Measurements from ENCODE around the gene B4GALT4. TPM values are rescaled to one million over a fixed set of nuclear protein-coding genes. Genes with fewer than 3 reads are reported as not detected.
A peak's percentile ranks its signal among the peaks of the same experiment; 100 is the strongest.

B4GALT4 gene
- total and polyA plus RNA-seq, 2 of the 8 experiments (the other 6 are each of a cell fraction or from before 2014, with no cell fraction given), result 14.6 to 44.7 TPM

GRCh38 chr3:119206611-119207511 is 33.8 kb downstream of the B4GALT4 start:
- H2BK5ac ChIP-seq (ENCODE audit: low read depth, low read length), result no peak overlapping the region
- H3K23ac ChIP-seq (ENCODE audit: insufficient read length), result no peak overlapping the region
- H3K36me3 ChIP-seq (ENCODE audit: control insufficient read depth in 2 of 4, insufficient read depth in 4 of 4, low read length in 3 of 4), result peaks cover 0 to 22% (median 8%) of the 10 kb centered on the region in 4 experiments; a peak in 2 of 8 replicates
- no peak overlapping the region for H3K4me3 ChIP-seq (ENCODE audit: extremely low read depth in 1 of 4, insufficient read depth in 2 of 4, low read depth in 3 of 4, low read length in 4 of 4)
- H3K79me1 ChIP-seq (ENCODE audit: low read depth, low read length), result no peaks in the 10 kb centered on the region
- H3K27ac ChIP-seq (ENCODE audit: low read depth, low read length), result no peak overlapping the region; the same call in 1 of the 2 replicates
- no peak overlapping the region for H2BK120ac ChIP-seq (replicated peaks; ENCODE audit: low read depth, low read length)
- H3K79me2 ChIP-seq (ENCODE audit: control insufficient read depth in 1 of 2, insufficient read depth in 2 of 2, low read length in 2 of 2), result no peaks in the 10 kb centered on the region
- FAIRE-seq, result no peak
- H2BK12ac ChIP-seq (ENCODE audit: low read depth, low read length), result no peak overlapping the region
- DNase-seq (ENCODE audit: low read depth in 1 of 2, low spot score in 2 of 2), result peak in 1 of 2 experiments; percentile 47
- 85% methylated on average over 3 of the region's 4 CpGs; no CpG with 5 or more reads in 1 of the 2 experiments for WGBS, 2 experiments (ENCODE audit: extremely low coverage in 1 of 2, insufficient coverage in 1 of 2, insufficient read length in 1 of 2, insufficient replicate concordance in 2 of 2, low coverage in 1 of 2, low lambda C conversion rate in 2 of 2, missing lambda C conversion rate in 1 of 2)
- no peak overlapping the region for H2BK15ac ChIP-seq (ENCODE audit: low read length)
- ChIA-PET CTCF (ENCODE audit: partially characterized antibody) (interaction anchor here (0.8 to 1.6 kb wide), 3 partner anchors 21 to 323 kb away, joined by 3 read pairs; partner anchors contain the start of gene UPK1B), POLR2A (ENCODE audit: partially characterized antibody) (interaction anchor here (0.8 to 1.3 kb wide), 4 partner anchors 14 to 243 kb away, joined by 3 to 4 read pairs (median 4); partner anchors contain the start of gene B4GALT4)
- H3K9ac ChIP-seq (replicated peaks in 1 of 4; ENCODE audit: extremely low read depth in 1 of 4, low read depth in 3 of 4, low read length in 3 of 4), result no peak overlapping the region
- no peaks in the 10 kb centered on the region; the same call in 1 of the 2 replicates for H3K23me2 ChIP-seq (ENCODE audit: low read depth, low read length)
- no peak overlapping the region for H4K91ac ChIP-seq (replicated peaks; ENCODE audit: insufficient read length, low read length)
- no peak overlapping the region for H3K4ac ChIP-seq (replicated peaks; ENCODE audit: insufficient read length, low read depth, low read length)
- H3K27me3 ChIP-seq (replicated peaks in 1 of 4; ENCODE audit: control insufficient read depth in 3 of 4, extremely low read depth in 1 of 4, insufficient read depth in 3 of 4, low read length in 3 of 4), result no peaks in the 10 kb centered on the region
- no peak overlapping the region for H3K18ac ChIP-seq (ENCODE audit: extremely low read depth, low read length)
- no peak overlapping the region for H3K4me2 ChIP-seq (ENCODE audit: insufficient read depth in 1 of 2, low read depth in 2 of 2, low read length in 2 of 2)
- no peak overlapping the region for H3K56ac ChIP-seq (replicated peaks; ENCODE audit: insufficient read length, low read depth, low read length)
- no peak overlapping the region for H4K8ac ChIP-seq (ENCODE audit: extremely low read depth, insufficient read depth, low read length)
- H3K9me3 ChIP-seq (ENCODE audit: insufficient read depth in 2 of 2, low read depth in 1 of 2, low read length in 1 of 2), result peaks cover 0 to 2% of the 10 kb centered on the region in 2 experiments; a peak in 1 of 4 replicates
- no peaks in the 10 kb centered on the region for H3K4me1 ChIP-seq (replicated peaks in 1 of 4; ENCODE audit: control insufficient read depth in 3 of 4, insufficient read depth in 4 of 4, low read length in 3 of 4)
- H3K14ac ChIP-seq (ENCODE audit: insufficient read length), result no peak overlapping the region
- no peak overlapping the region for H4K5ac ChIP-seq (ENCODE audit: insufficient read length, low read depth, low read length)
- H4K20me1 ChIP-seq (replicated peaks in 1 of 2; ENCODE audit: control insufficient read depth in 1 of 2, insufficient read depth in 2 of 2, low read length in 2 of 2), result no peaks in the 10 kb centered on the region
- no peak overlapping the region for H2AFZ ChIP-seq (ENCODE audit: low read length)
- H2BK20ac ChIP-seq (ENCODE audit: low read length), result no peak overlapping the region
- H2AK5ac ChIP-seq (ENCODE audit: low read depth, low read length), result no peak overlapping the region
- TF ChIP-seq RAD21 (IDR thresholded peaks at IDR 0.05 in 1 of 2, conservative IDR thresholded peaks at IDR 0.05 in 1 of 2; ENCODE audit: low read depth in 2 of 2, low read length in 2 of 2), result peak; percentile 22 to 45; a peak in 3 of 4 replicates
- no peak for TF ChIP-seq CBX5 (IDR thresholded peaks at IDR 0.05; ENCODE audit: low read depth, low read length)
- no peak for TF ChIP-seq EGR1 (IDR thresholded peaks at IDR 0.05; ENCODE audit: borderline replicate concordance, low read depth, low read length)
- TF ChIP-seq PHF8 (conservative IDR thresholded peaks at IDR 0.05; ENCODE audit: low read depth, low read length), result no peak
- no peak for TF ChIP-seq BACH1 (IDR thresholded peaks at IDR 0.05; ENCODE audit: low read length)
- TF ChIP-seq SP2 (IDR thresholded peaks at IDR 0.05; ENCODE audit: low read length), result no peak
- no peak for TF ChIP-seq POLR2AphosphoS5 (IDR thresholded peaks at IDR 0.05; ENCODE audit: low read depth, low read length)
- TF ChIP-seq CTBP2 (IDR thresholded peaks at IDR 0.05; ENCODE audit: borderline replicate concordance, insufficient read depth, insufficient read length, low read length), result no peak
- no peak for TF ChIP-seq JUND (IDR thresholded peaks at IDR 0.05; ENCODE audit: low read length)
